ENCODE results near the gene FBXO45.
A peak's percentile ranks its signal among the peaks of the same experiment; 100 is the strongest.
"Not testable (repeated sequence)": the region's sequence is repeated elsewhere in the genome, so short reads cannot be mapped to it uniquely, and the experiment has no call there.

The FBXO45 gene

DNA sequence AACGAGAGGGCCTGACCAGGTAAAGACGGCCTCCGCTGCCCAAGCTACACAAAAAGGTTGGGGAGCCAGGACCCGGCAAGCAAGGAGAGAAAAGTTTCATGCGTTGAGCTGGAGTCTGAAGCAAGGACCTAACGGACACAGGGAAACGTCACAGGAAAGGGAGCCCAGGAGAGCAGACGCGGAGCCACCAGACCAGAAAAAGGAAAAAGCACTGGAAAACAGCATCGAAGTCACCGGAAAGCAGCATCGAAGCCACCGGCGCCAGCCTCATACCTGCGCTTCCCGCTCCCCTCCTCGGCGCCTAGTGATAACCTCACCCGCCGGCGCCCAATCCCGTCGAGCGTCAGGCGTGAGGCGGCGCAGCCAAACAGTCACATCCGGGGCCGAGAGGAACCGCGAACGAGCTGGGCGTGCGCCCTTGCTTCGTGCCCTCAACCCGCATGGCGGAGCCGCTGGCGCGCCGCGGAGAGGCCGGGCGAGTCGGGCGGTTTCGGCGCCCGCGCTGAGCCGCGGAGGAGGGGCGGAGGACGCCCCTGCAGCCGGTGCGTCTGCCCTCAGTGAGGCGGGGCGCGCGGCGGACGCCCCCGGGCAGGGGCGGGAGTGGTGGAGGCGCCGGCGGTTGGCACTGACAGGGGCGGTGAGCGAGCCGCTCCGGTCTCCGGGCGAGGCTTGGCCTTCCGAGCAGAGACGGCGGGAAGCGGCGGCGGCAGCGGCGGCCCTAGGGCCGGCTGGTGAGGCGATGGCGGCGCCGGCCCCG is at the start of gene FBXO45, which contains the start of gene WDR53:
TSS of gene FBXO45 (plus strand) at position 415 of the 757 bp plus-strand sequence. CDS start at position 740, 325 bp downstream.
TSS of gene WDR53 (minus strand) at position 309 of the 757 bp plus-strand sequence. CDS start 7,079 bp downstream, outside the sequence.
- peak; percentile 26 for DNase-seq

DNA sequence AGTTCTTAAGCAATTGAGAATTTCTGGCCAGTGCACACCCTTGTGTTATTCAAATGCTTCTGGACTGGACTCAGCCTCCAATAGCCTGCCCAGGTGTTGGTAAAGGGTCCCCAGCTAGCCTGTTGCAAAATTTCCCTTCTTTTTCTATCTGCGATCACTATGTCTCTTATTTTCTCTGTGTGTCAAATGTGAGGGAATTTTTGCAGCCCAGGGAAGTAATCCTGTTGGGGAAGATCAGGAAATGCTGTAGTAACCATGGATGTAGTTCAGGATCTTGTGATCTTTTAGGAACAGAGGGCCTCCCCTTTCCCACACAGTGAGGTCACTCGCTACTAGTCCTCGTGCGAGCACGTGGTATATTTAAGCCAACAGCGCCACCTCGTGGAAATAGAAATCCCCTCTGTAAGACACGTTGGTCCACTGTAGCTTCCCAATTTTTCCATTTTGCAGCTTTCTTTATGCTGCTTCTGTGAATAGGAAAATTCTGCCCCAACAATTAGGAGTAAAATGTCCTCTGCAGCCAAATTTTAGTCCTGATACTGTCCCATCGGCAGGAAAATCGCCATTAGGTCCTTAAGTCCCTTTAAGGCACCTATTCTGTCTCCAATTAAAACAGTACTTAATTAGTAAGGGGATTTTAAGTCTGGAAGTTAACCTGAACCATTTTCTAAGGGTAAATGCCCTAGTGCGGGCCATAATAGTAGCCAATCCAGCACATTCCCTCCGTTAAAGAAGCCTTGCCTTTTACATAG is 49.3 kb upstream of the FBXO45 start:
- DNase-seq, result no peak

DNA sequence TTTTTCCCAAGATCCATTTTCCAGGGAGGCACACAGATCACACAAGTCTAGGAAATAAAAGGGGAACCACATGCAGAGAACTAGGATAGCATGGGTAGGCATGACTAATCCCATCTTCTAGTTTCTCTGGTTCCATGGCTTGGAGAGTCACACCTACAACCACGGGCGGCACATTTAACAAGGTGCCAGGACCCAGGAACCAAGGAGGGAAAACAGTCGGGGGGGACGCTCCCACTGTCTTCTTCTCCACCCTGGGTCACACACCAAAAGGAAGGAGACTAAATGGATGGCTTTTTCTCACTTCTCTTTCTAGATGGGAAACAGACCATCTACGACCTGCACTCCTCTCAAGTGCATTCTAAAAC is 48.8 kb upstream of the FBXO45 start:
- no peak for DNase-seq

DNA sequence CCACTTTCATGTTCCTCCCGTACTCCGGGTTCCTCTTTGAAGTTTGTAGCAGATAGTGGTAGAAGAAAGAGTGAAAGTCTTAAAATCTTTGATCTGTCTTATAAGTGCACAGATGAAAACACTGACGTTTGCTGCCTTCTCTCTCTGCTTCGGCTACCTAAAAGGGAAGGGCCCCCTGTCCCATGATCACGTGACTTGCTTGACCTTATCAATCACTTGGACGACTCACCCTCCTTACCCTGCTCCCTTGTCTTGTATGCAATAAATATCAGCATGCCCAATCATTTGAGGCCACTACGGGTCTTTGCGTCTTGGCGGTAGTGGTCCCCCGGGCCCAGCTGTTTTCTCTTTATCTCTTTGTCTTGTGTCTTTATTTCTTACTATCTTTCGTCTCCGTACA is 47.2 kb upstream of the FBXO45 start:
- DNase-seq, result not testable (repeated sequence)

DNA sequence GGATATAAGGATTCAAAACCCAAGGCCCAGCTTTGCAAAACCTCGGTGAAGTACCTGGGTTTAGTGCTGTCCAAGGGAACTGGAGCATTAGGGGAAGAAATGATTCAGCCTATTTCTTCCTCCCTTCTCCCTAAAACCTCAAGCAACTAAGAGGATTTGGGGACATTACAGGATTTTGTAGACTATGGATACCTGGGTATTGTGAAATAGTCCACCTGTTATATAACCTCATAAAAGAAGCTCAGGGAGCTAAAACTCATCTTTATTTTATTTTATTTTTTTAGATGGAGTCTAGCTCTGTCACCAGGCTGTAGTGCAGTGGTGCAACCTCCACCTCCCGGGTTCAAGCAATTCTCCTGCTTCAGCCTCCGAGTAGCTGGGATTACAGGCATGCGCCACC is 44.6 kb upstream of the FBXO45 start:
- no peak for DNase-seq

DNA sequence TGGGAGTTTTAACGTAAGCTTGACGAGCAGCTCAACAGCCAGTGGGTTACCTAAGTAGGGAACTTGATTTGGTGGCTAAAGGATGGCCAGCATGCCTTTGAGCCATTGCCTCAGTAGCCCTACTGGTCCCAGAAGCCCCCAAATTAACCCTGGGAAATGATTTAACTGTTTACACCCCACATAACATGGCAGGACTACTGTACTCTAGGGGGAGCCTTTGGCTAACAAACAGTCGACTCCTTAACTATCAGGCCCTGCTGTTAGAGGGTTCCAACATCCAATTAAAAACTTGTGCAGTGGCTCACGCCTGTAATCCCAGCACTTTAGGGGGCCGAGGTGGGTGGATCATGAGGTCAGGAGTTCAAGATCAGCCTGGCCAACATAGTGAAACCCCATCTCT is 43.9 kb upstream of the FBXO45 start:
- DNase-seq, result no peak

- no peak for DNase-seq
Measured at GRCh38 chr3:196525141-196525540, 43.3 kb upstream of the FBXO45 start.

DNA sequence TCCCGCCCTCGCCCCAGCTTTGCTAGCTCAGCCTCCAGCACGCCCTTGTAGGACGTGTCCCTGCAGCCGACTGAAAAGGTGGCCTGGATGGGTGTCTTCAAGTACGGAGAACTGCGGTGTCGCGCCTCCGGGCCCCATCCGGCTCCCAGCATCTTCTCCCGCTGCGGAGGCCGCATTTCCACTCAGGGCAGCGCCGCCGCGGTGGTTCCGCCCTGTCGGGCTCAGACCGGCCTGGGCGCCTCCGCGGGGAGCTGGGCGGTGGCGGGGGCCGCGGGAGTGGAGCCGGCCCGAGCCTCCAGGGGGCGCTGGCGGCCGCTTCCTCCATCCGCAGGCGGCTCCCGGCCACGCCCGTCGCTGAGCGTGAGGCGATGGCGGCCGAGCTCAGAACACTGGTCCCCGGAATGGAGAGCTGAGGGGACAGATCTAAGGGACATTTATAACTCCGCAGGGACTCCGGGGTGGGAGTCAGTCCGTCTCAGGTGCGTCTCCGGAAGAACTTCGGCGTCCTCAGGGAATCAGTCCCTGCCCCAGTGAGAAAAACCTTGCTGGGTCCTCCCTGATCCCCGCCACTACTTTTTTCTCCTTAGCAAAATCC is 39.7 kb upstream of the FBXO45 start:
- DNase-seq, result no peak

GRCh38 chr3:196531418-196531817 is 37.0 kb upstream of the FBXO45 start:
- no peak for DNase-seq

- no peak for DNase-seq
Measured at GRCh38 chr3:196533260-196533681, 35.2 kb upstream of the FBXO45 start.

- no peak for DNase-seq
Measured at GRCh38 chr3:196537319-196537984, 31.0 kb upstream of the FBXO45 start.

- no peak for DNase-seq
Measured at GRCh38 chr3:196541684-196542445, 26.6 kb upstream of the FBXO45 start.

- no peak for DNase-seq
Measured at GRCh38 chr3:196544491-196544992, 23.9 kb upstream of the FBXO45 start.

- no peak for DNase-seq
Measured at GRCh38 chr3:196546537-196546936, 21.9 kb upstream of the FBXO45 start.

GRCh38 chr3:196547067-196547466 is 21.4 kb upstream of the FBXO45 start:
- DNase-seq, result no peak

- DNase-seq, result not testable (repeated sequence)
Measured at GRCh38 chr3:196549312-196549711, 19.1 kb upstream of the FBXO45 start.

- not testable (repeated sequence) for DNase-seq
Measured at GRCh38 chr3:196550172-196550571, 18.3 kb upstream of the FBXO45 start.

DNA sequence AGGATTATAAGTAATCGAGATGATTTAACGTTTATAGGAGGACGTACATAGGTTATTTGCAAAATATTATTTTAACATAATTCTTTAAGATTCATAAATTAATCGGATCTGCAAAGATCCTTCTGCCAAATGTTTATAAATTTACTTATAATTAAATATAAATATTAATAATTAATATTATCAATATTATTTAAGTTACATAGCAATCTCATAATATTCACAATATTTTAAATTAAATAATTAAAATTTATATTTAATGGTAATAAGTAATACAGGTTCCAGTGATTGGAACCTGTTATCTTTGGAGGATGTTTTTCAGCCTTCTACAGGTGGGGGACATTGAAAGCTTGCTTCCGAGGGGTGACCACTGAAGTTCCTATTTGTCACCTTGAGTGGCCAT is 16.2 kb upstream of the FBXO45 start:
- DNase-seq, result no peak

DNA sequence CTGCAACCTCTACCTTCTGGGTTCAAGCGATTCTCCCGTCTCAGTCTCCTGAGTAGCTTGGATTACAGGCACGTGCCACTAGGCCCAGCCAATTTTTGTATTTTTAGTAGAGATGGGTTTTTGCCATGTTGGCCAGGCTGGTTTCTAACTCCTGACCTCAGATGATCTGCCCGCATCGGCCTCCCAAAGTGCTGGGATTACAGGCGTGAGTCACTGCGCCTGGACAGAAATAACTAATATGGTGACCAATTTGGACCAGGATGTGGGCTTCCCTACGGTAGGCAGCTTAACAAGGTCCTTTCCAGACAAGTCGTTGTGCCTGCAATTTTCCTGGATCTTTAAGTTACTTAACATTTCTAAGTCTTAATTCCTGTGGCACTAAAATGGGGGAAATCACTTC is 14.9 kb upstream of the FBXO45 start:
- no peak for DNase-seq

- no peak for DNase-seq
Measured at GRCh38 chr3:196554205-196554604, 14.3 kb upstream of the FBXO45 start.

GRCh38 chr3:196555295-196555694 is 13.2 kb upstream of the FBXO45 start:
- no peak for DNase-seq

GRCh38 chr3:196557236-196557635 is 11.2 kb upstream of the FBXO45 start:
- DNase-seq, result no peak
